H9 (cell line): Measurements from ENCODE around the gene TTC39B. TPM values are rescaled to one million over a fixed set of nuclear protein-coding genes. Genes with fewer than 3 reads are reported as not detected.

Source experiments
- DNase-seq: peaks from one replicate; pipeline ENCODE4 v3.0.0-alpha.2; 2017
- H2AFZ ChIP-seq: one replicate; pipeline ENCODE4 v1.6.1; 2013; ENCODE audit warnings: mild to moderate bottlenecking, low read length, control low read depth, moderate library complexity
- H2AK5ac ChIP-seq: 2 replicates; pipeline ENCODE4 v1.6.1; 2013; ENCODE audit warnings: low read length, control low read depth, mixed read lengths; ENCODE audit not compliant: insufficient read length
- H2BK120ac ChIP-seq: one replicate; pipeline ENCODE4 v1.6.1; 2013; ENCODE audit warnings: low read depth, mild to moderate bottlenecking, low read length, control low read depth, inconsistent platforms; ENCODE audit not compliant: poor library complexity, severe bottlenecking
- H2BK12ac ChIP-seq: 2 replicates; pipeline ENCODE4 v1.6.1; 2013; ENCODE audit warnings: low read length, control low read depth, mixed read lengths, low read depth; ENCODE audit not compliant: insufficient read length
- H2BK15ac ChIP-seq: 2 replicates; pipeline ENCODE4 v1.6.1; 2013; ENCODE audit warnings: low read depth, low read length, control low read depth
- H2BK20ac ChIP-seq: one replicate; pipeline ENCODE4 v1.6.1; 2013; ENCODE audit warnings: low read depth, mild to moderate bottlenecking, low read length, control low read depth, inconsistent platforms; ENCODE audit not compliant: poor library complexity, severe bottlenecking
- H2BK5ac ChIP-seq: 2 replicates; pipeline ENCODE4 v1.6.1; 2013; ENCODE audit warnings: low read length, control low read depth, mixed read lengths; ENCODE audit not compliant: insufficient read length
- H3K14ac ChIP-seq: 2 replicates; pipeline ENCODE4 v1.6.1; 2013; ENCODE audit warnings: low read length, control low read depth; ENCODE audit not compliant: insufficient read depth
- H3K18ac ChIP-seq: 2 replicates; pipeline ENCODE4 v1.6.1; 2013; ENCODE audit warnings: low read depth, mild to moderate bottlenecking, mixed read lengths, low read length, control low read depth; ENCODE audit not compliant: insufficient read length
- H3K23ac ChIP-seq: 2 replicates; pipeline ENCODE4 v1.6.1; 2013; ENCODE audit warnings: low read length, control low read depth, mixed read lengths, low read depth; ENCODE audit not compliant: insufficient read length
- H3K23me2 ChIP-seq: 2 replicates; pipeline ENCODE4 v1.6.1; 2013; ENCODE audit warnings: low read depth, mild to moderate bottlenecking, mixed read lengths, low read length, control low read depth; ENCODE audit not compliant: insufficient read length, poor library complexity, severe bottlenecking
- H3K27ac ChIP-seq: 2 replicates; pipeline ENCODE4 v1.5.1; 2013; ENCODE audit warnings: low read length, control low read depth, mixed read lengths, low read depth; ENCODE audit not compliant: insufficient read length
- H3K27me3 ChIP-seq: 2 replicates; pipeline ENCODE4 v1.6.1; 2013; ENCODE audit warnings: low read length, control low read depth, inconsistent platforms; ENCODE audit not compliant: insufficient read depth
- H3K4ac ChIP-seq: 2 replicates; pipeline ENCODE4 v1.6.1; 2013; ENCODE audit warnings: low read depth, mild to moderate bottlenecking, control low read depth, inconsistent platforms, low read length, moderate library complexity
- H3K4me1 ChIP-seq: 2 replicates; pipeline ENCODE4 v1.6.1; 2013; ENCODE audit warnings: low read length, control low read depth, inconsistent platforms; ENCODE audit not compliant: insufficient read depth
- H3K4me2 ChIP-seq: 2 replicates; pipeline ENCODE4 v1.6.1; 2013; ENCODE audit warnings: low read length, control low read depth, mixed read lengths; ENCODE audit not compliant: insufficient read length, insufficient read depth
- H3K56ac ChIP-seq: 2 replicates; pipeline ENCODE4 v1.6.1; 2013; ENCODE audit warnings: low read depth, mild to moderate bottlenecking, mixed read lengths, low read length, control low read depth; ENCODE audit not compliant: insufficient read length
- H3K79me1 ChIP-seq: 2 replicates; pipeline ENCODE4 v1.6.1; 2013; ENCODE audit warnings: low read depth, mild to moderate bottlenecking, moderate library complexity, low read length, control low read depth, inconsistent platforms; ENCODE audit not compliant: insufficient read depth, poor library complexity, severe bottlenecking
- H3K79me2 ChIP-seq: 2 replicates; pipeline ENCODE4 v1.6.1; 2013; ENCODE audit warnings: low read length, control low read depth, inconsistent platforms; ENCODE audit not compliant: insufficient read depth
- H3K9ac ChIP-seq: 2 replicates; pipeline ENCODE4 v1.6.1; 2013; ENCODE audit warnings: low read length, control low read depth, mixed read lengths; ENCODE audit not compliant: insufficient read length; ENCODE audit errors: extremely low read depth
- H3K9me3 ChIP-seq: one replicate; pipeline ENCODE4 v1.6.1; 2013; ENCODE audit warnings: low read depth, low read length, inconsistent platforms; ENCODE audit not compliant: control insufficient read depth
- H3T11ph ChIP-seq: one replicate; pipeline ENCODE4 v1.6.1; 2013; ENCODE audit warnings: mild to moderate bottlenecking, low read length, control low read depth, inconsistent platforms
- H4K20me1 ChIP-seq: one replicate; pipeline ENCODE4 v1.6.1; 2013; ENCODE audit not compliant: control insufficient read depth, insufficient read length, insufficient read depth
- H4K5ac ChIP-seq: 2 replicates; pipeline ENCODE4 v1.6.1; 2013; ENCODE audit warnings: low read depth, mild to moderate bottlenecking, mixed read lengths, low read length, control low read depth; ENCODE audit not compliant: insufficient read length
- H4K8ac ChIP-seq: replicated peaks from 2 replicates; pipeline ENCODE4 v1.6.1; 2013; ENCODE audit warnings: low read length, control low read depth, mixed read lengths, low read depth; ENCODE audit not compliant: insufficient read length
- H4K91ac ChIP-seq: 2 replicates; pipeline ENCODE4 v1.6.1; 2013; ENCODE audit warnings: low read depth, mild to moderate bottlenecking, moderate library complexity, mixed read lengths, low read length, control low read depth; ENCODE audit not compliant: insufficient read length
- H3K27ac Mint-ChIP-seq, 3 experiments: 2 replicates in 2 of 3; 3 replicates in 1 of 3; pipeline ENCODE4 v1.8.0; 2020 to 2021; ENCODE audit warnings: mixed read lengths in 3 of 3, mild to moderate bottlenecking in 1 of 3, moderate library complexity in 1 of 3
- H3K27me3 Mint-ChIP-seq: 2 replicates; pipeline ENCODE4 v1.8.0; 2021; ENCODE audit warnings: low read depth, mild to moderate bottlenecking, moderate library complexity, mixed read lengths
- H3K36me3 Mint-ChIP-seq, 3 experiments: 2 replicates in 2 of 3; 3 replicates in 1 of 3; pipeline ENCODE4 v1.8.0; 2020 to 2021; ENCODE audit warnings: low read depth in 3 of 3, mixed read lengths in 3 of 3; ENCODE audit not compliant: insufficient read depth in 1 of 3
- H3K4me1 Mint-ChIP-seq, 2 experiments: 2 replicates each; pipeline ENCODE4 v1.8.0; 2020; ENCODE audit warnings: mixed read lengths in 2 of 2
- H3K4me3 Mint-ChIP-seq, 2 experiments: 2 replicates in 1 of 2; 3 replicates in 1 of 2; pipeline ENCODE4 v1.8.0; 2020 to 2021; ENCODE audit warnings: mild to moderate bottlenecking in 2 of 2, mixed read lengths in 2 of 2, moderate library complexity in 1 of 2
- H3K9me3 Mint-ChIP-seq, 2 experiments: 2 replicates in 1 of 2; 3 replicates in 1 of 2; pipeline ENCODE4 v1.8.0; 2020; ENCODE audit warnings: mild to moderate bottlenecking in 2 of 2, mixed read lengths in 2 of 2, moderate library complexity in 1 of 2
- WGBS: extraction: QIAGEN DNeasy Blood & Tissue Kit; methylation state at CpG from one replicate; pipeline ENCODE4 v1.1.7; 2013; ENCODE audit warnings: missing lambda C conversion rate, low lambda C conversion rate, mixed read lengths; ENCODE audit not compliant: insufficient read length; ENCODE audit errors: extremely low coverage; 5-methylcytosine and 5-hydroxymethylcytosine counted together
- total RNA-seq: library from RNA; stranded (reverse); gene quantifications from 2 replicates; pipeline ENCODE4 v1.2.1, GENCODE V29; 2021
- TF ChIP-seq, protein P1 (sequence below): fragments of 200-600 bp; sonication (generic); conservative IDR thresholded peaks from 3 replicates; pipeline ENCODE4 v1.8.0; 2021; ENCODE audit warnings: antibody characterized with exemption, mild to moderate bottlenecking

Gene TTC39B
- total RNA-seq, 1 experiment from 2014 or later = 8.2 TPM

- no peaks in the 10 kb centered on the region for H3K9me3 ChIP-seq
Measured at GRCh38 chr9:15329539-15330109, 22.6 kb upstream of the TTC39B start.

More at GRCh38 chr9:15329539-15330109, 22.6 kb upstream of the TTC39B start:
- Histone ChIP-seq H3K27ac (no peak overlapping the region), H2BK20ac (no peak overlapping the region), H2BK120ac (no peak overlapping the region), H3K14ac (no peak overlapping the region), H3K4me2 (no peak overlapping the region), H3K27me3 (no peaks in the 10 kb centered on the region), H3K18ac (no peak overlapping the region), H3K79me2 (no peaks in the 10 kb centered on the region), H3T11ph (no peak overlapping the region), H2BK12ac (no peak overlapping the region), H2AFZ (no peak overlapping the region), H2BK5ac (no peak overlapping the region), H4K5ac (no peak overlapping the region), H3K56ac (no peak overlapping the region), H2AK5ac (no peak overlapping the region), H4K20me1 (no peaks in the 10 kb centered on the region), H3K23ac (no peak overlapping the region), H3K4ac (no peak overlapping the region), H3K23me2 (no peaks in the 10 kb centered on the region), H3K4me1 (no peaks in the 10 kb centered on the region), H4K8ac (no peak overlapping the region), H3K79me1 (no peaks in the 10 kb centered on the region), H2BK15ac (no peak overlapping the region), H4K91ac (no peak overlapping the region), H3K9ac (no peak overlapping the region)
- 0 out of 4 replicates have a peak, but pooled peaks cover 3% of the 10 kb centered on the region in 2 experiments for H3K4me1 Mint-ChIP-seq
- no peaks in the 10 kb centered on the region for H3K27me3 Mint-ChIP-seq
- TF ChIP-seq, protein P1, sequence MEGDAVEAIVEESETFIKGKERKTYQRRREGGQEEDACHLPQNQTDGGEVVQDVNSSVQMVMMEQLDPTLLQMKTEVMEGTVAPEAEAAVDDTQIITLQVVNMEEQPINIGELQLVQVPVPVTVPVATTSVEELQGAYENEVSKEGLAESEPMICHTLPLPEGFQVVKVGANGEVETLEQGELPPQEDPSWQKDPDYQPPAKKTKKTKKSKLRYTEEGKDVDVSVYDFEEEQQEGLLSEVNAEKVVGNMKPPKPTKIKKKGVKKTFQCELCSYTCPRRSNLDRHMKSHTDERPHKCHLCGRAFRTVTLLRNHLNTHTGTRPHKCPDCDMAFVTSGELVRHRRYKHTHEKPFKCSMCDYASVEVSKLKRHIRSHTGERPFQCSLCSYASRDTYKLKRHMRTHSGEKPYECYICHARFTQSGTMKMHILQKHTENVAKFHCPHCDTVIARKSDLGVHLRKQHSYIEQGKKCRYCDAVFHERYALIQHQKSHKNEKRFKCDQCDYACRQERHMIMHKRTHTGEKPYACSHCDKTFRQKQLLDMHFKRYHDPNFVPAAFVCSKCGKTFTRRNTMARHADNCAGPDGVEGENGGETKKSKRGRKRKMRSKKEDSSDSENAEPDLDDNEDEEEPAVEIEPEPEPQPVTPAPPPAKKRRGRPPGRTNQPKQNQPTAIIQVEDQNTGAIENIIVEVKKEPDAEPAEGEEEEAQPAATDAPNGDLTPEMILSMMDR = no peak
- no peak overlapping the region for H3K4me3 Mint-ChIP-seq
- H3K36me3 Mint-ChIP-seq = peaks cover 0 to 6% (median 3%) of the 10 kb centered on the region in 3 experiments; a peak in 3 of 7 replicates
- DNase-seq = no peak
- no CpG with 5 or more reads among the region's 4 CpGs for WGBS
- H3K27ac Mint-ChIP-seq = no peak overlapping the region
- H3K9me3 Mint-ChIP-seq = peaks cover 5 to 19% of the 10 kb centered on the region in 2 experiments; a peak in 4 of 5 replicates
